ENCODE measurements around the gene ACAP2. TPM values are rescaled to one million over a fixed set of nuclear protein-coding genes. Genes with fewer than 3 reads are reported as not detected.

The ACAP2 gene
- total and polyA plus RNA-seq, 2 donors (not counting 1 experiment from before 2014, with no cell fraction given) = 33.7 to 86.5 TPM

GRCh38 chr3:195246581-195246995 is 196.2 kb downstream of the ACAP2 start:
- no peaks in the 10 kb centered on the region for H3K27me3 ChIP-seq (ENCODE audit: control insufficient read depth, insufficient read depth, low read length)
- H4K20me1 ChIP-seq (ENCODE audit: control insufficient read depth, extremely low read depth, insufficient read depth, low read length) = no peaks in the 10 kb centered on the region
- H3K9ac ChIP-seq (ENCODE audit: insufficient read depth, low read length) = no peak overlapping the region
- no peak for TF ChIP-seq CTCF (conservative IDR thresholded peaks at IDR 0.05 in 1 of 2, IDR thresholded peaks at IDR 0.05 in 1 of 2; ENCODE audit: low read depth in 1 of 2, low read length in 2 of 2)
- H3K4me3 ChIP-seq (replicated peaks in 1 of 4; ENCODE audit: control extremely low read depth in 1 of 4, insufficient read depth in 1 of 4, low read depth in 3 of 4, low read length in 4 of 4) = no peak overlapping the region
- no peaks in the 10 kb centered on the region for H3K9me3 ChIP-seq (ENCODE audit: control insufficient read depth, insufficient read depth, low read depth, low read length)
- H3K4me1 ChIP-seq (ENCODE audit: control insufficient read depth, extremely low read depth, insufficient read depth, low read length) = no peaks in the 10 kb centered on the region
- H3K27ac ChIP-seq (ENCODE audit: insufficient read depth, low read length) = no peak overlapping the region
- H3K36me3 ChIP-seq (ENCODE audit: control insufficient read depth, insufficient read depth, low read length) = no peaks in the 10 kb centered on the region
- no peak overlapping the region for H3K4me2 ChIP-seq (ENCODE audit: extremely low read depth, insufficient read depth, low read length)
- no peaks in the 10 kb centered on the region for H3K79me2 ChIP-seq (ENCODE audit: control insufficient read depth, insufficient read depth, low read length)
- DNase-seq (ENCODE audit: low read depth in 2 of 2) = no peak
- H2AFZ ChIP-seq (ENCODE audit: low read length) = no peak overlapping the region

- no peaks in the 10 kb centered on the region for H4K20me1 ChIP-seq (ENCODE audit: control insufficient read depth, extremely low read depth, insufficient read depth, low read length)
- H3K4me1 ChIP-seq (ENCODE audit: control insufficient read depth, extremely low read depth, insufficient read depth, low read length) = no peaks in the 10 kb centered on the region
- TF ChIP-seq EZH2 (IDR thresholded peaks at IDR 0.05; ENCODE audit: low read length, missing control alignments) (no peak), CTCF (conservative IDR thresholded peaks at IDR 0.05 in 1 of 2, IDR thresholded peaks at IDR 0.05 in 1 of 2; ENCODE audit: low read depth in 1 of 2, low read length in 2 of 2) (no peak)
- H3K27ac ChIP-seq (ENCODE audit: insufficient read depth, low read length) = no peak overlapping the region
- no peak for DNase-seq (ENCODE audit: low read depth in 2 of 2)
- H3K9me3 ChIP-seq (ENCODE audit: control insufficient read depth, insufficient read depth, low read depth, low read length) = no peaks in the 10 kb centered on the region
- no peak overlapping the region for H3K9ac ChIP-seq (ENCODE audit: insufficient read depth, low read length)
- H3K27me3 ChIP-seq (ENCODE audit: control insufficient read depth, insufficient read depth, low read length) = no peaks in the 10 kb centered on the region
- no peaks in the 10 kb centered on the region for H3K36me3 ChIP-seq (ENCODE audit: control insufficient read depth, insufficient read depth, low read length)
- no peak overlapping the region for H3K4me2 ChIP-seq (ENCODE audit: extremely low read depth, insufficient read depth, low read length)
- no peak overlapping the region for H3K4me3 ChIP-seq (replicated peaks in 1 of 4; ENCODE audit: control extremely low read depth in 1 of 4, insufficient read depth in 1 of 4, low read depth in 3 of 4, low read length in 4 of 4)
- H3K79me2 ChIP-seq (ENCODE audit: control insufficient read depth, insufficient read depth, low read length) = no peaks in the 10 kb centered on the region
- H2AFZ ChIP-seq (ENCODE audit: low read length) = no peak overlapping the region
Observed at GRCh38 chr3:195245531-195245951, 197.3 kb downstream of the ACAP2 start.

GRCh38 chr3:195241592-195242355 is 201.0 kb downstream of the ACAP2 start:
- H2AFZ ChIP-seq (ENCODE audit: low read length) = no peak overlapping the region
- DNase-seq (ENCODE audit: low read depth in 2 of 2) = no peak
- H3K4me2 ChIP-seq (ENCODE audit: extremely low read depth, insufficient read depth, low read length) = no peak overlapping the region
- TF ChIP-seq EZH2 (IDR thresholded peaks at IDR 0.05; ENCODE audit: low read length, missing control alignments) = no peak
- TF ChIP-seq CTCF (conservative IDR thresholded peaks at IDR 0.05 in 1 of 2, IDR thresholded peaks at IDR 0.05 in 1 of 2; ENCODE audit: low read depth in 1 of 2, low read length in 2 of 2) = no peak
- no peaks in the 10 kb centered on the region for H3K36me3 ChIP-seq (ENCODE audit: control insufficient read depth, insufficient read depth, low read length)
- H3K9me3 ChIP-seq (ENCODE audit: control insufficient read depth, insufficient read depth, low read depth, low read length) = no peaks in the 10 kb centered on the region
- no peak overlapping the region for H3K4me3 ChIP-seq (replicated peaks in 1 of 4; ENCODE audit: control extremely low read depth in 1 of 4, insufficient read depth in 1 of 4, low read depth in 3 of 4, low read length in 4 of 4)
- no peaks in the 10 kb centered on the region for H3K27me3 ChIP-seq (ENCODE audit: control insufficient read depth, insufficient read depth, low read length)
- no peaks in the 10 kb centered on the region for H4K20me1 ChIP-seq (ENCODE audit: control insufficient read depth, extremely low read depth, insufficient read depth, low read length)
- no peak overlapping the region for H3K9ac ChIP-seq (ENCODE audit: insufficient read depth, low read length)
- no peaks in the 10 kb centered on the region for H3K79me2 ChIP-seq (ENCODE audit: control insufficient read depth, insufficient read depth, low read length)
- H3K27ac ChIP-seq (ENCODE audit: insufficient read depth, low read length) = no peak overlapping the region
- H3K4me1 ChIP-seq (ENCODE audit: control insufficient read depth, extremely low read depth, insufficient read depth, low read length) = peaks cover 2% of the 10 kb centered on the region

Data from fibroblast of lung (primary cell).